Cortex of kidney (tissue), 1 donor: ENCODE results near the gene RPTOR.
"Not testable (repeated sequence)": the region's sequence is repeated elsewhere in the genome, so short reads cannot be mapped to it uniquely, and the experiment has no call there.

Experiments used
- DNase-seq: peaks from one replicate; lab custom pipeline; 2025; lab: John Stamatoyannopoulos, UW

RPTOR gene, protein sequence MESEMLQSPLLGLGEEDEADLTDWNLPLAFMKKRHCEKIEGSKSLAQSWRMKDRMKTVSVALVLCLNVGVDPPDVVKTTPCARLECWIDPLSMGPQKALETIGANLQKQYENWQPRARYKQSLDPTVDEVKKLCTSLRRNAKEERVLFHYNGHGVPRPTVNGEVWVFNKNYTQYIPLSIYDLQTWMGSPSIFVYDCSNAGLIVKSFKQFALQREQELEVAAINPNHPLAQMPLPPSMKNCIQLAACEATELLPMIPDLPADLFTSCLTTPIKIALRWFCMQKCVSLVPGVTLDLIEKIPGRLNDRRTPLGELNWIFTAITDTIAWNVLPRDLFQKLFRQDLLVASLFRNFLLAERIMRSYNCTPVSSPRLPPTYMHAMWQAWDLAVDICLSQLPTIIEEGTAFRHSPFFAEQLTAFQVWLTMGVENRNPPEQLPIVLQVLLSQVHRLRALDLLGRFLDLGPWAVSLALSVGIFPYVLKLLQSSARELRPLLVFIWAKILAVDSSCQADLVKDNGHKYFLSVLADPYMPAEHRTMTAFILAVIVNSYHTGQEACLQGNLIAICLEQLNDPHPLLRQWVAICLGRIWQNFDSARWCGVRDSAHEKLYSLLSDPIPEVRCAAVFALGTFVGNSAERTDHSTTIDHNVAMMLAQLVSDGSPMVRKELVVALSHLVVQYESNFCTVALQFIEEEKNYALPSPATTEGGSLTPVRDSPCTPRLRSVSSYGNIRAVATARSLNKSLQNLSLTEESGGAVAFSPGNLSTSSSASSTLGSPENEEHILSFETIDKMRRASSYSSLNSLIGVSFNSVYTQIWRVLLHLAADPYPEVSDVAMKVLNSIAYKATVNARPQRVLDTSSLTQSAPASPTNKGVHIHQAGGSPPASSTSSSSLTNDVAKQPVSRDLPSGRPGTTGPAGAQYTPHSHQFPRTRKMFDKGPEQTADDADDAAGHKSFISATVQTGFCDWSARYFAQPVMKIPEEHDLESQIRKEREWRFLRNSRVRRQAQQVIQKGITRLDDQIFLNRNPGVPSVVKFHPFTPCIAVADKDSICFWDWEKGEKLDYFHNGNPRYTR (N-terminal part only)

GRCh38 chr17:80544655-80545498 is at the start of gene RPTOR:
TSS of gene RPTOR (plus strand) at chr17:80544838. CDS start at chr17:80545630, 792 bp downstream.
- DNase-seq, result no peak

GRCh38 chr17:80497726-80498241 is 46.9 kb upstream of the RPTOR start:
- no peak for DNase-seq

GRCh38 chr17:80498242-80498919 is 46.3 kb upstream of the RPTOR start:
- no peak for DNase-seq

GRCh38 chr17:80498920-80499410 is 45.7 kb upstream of the RPTOR start:
- DNase-seq, result no peak

DNA sequence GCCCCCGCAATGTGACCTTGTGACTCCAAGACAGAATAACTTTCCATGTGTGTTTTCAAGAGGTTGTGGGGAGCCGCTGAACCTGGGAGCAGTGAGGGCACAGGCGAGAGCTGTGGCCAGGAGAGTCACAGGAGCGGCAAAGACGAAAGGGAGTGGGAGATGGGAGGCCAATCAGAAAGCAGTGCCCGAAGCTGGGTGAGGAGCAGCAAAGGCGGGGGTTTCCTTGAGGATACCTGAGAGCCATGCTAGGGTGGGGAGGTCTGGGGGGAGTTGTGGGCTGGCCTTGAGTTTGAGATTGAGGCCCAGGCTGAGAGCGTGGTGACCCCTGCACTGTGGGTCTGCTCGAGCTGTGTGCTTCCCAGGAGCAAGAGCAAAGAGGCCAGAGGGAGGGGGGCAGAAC is 45.1 kb upstream of the RPTOR start:
- no peak for DNase-seq

DNA sequence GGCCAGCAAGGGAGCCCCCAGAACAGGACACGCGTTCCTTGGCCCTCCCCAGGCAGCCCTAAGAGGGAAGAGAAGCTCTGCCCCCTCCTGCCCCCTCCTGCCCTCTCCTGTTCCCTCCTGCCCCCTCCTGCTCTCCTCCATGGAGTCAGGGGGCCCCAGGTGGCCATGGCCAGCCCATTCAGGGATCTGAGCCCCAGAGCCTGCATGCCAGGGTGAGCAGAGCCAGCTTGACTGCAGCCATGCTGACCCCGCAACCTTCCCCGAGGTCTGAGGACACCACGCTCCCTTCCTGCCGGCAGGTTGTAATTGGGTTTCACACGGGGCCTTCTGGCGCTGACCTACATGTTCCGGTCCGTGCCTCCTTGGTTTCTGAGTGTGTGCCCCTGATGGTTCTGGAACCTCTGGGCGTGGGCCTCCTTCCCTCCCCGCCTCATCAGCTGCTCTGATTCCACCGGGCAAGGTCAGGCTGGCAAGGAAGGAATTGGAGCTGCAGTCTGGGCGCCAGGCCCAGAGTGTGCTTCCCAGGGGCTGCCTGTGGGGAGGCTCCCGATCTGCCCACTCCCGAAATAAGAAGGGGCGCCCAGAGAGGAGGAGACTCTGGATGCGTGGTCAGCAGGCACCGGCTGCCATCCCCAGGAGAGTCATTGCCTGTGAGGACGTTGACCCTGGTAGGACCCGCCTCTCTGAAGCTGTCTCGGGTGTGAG is 44.5 kb upstream of the RPTOR start:
- no peak for DNase-seq

DNA sequence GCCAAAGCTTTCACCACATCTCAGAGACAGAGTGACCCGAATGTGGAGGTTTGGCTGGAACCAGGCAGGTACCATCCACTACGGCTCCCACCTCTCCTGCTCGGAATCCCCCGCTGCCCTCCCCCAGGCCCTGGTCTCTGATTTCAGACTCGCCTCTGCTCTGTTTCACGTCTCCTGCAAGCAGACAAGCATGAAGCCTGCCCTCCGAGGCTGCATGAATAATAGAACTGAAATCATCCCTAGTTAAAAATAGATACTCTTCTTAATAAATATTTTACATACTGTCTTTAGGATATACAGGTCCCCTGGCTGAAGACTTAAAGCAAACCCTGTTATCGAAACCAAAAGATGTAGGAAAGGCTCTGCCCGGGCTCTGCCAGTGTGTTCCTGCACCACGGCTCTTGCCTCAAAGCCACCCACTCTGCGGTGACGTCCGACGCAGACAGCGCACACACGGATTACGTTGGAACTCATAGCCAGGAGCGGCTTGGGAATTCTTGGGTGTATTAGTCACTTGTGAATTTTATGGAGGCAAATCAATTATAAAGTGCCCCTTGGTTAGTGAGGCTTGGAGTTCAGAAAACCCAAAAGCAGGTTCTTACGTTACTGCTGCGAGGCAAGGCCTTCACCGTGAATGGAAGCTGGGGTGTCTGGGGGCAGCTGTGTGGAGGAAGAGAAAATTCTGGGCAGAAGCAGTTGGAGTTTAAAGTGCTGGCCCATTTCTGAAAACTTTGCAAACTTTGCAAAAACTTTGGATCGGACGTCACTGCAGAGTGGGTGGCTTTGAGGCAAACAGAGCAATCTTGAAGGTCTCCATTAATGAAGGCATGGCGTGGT is 42.7 kb upstream of the RPTOR start:
- no peak for DNase-seq

GRCh38 chr17:80502578-80502877 is 42.1 kb upstream of the RPTOR start:
- no peak for DNase-seq

DNA sequence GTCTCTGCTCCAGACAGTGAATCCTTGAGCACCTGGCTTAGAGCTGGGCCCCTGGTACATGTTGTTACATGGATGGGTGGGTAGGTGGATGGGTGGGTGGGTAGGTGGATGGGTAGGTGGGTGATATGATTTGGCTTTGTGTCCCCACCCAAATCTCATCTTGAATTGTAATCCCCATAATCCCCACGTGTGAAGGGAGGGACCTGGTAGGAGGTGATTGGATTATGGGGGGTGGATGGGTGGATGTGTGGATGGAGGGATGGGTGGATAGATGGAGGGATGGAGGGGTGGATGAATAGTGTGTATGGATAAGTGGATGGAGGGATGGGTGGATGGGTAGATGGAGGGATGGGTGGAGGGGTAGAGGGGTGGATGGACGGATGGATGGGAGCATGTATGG is 41.6 kb upstream of the RPTOR start:
- no peak for DNase-seq

DNA sequence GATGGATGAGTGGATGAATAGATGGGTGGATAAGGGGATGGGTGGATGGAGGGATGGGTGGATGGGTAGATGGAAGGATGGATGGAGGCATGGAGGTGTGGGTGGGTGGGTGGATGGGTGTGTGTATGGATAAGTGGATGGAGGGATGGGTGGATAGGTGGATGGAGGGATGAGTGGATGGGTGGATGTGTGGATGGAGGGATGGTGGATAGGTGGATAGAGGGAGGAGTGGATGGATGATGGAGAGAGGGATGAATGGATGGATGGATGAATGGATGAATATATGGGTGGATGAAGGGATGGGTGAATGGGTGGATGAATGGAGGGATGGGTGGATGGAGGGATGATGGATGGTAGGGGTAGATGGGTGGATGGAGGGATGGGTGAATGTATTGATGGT is 40.7 kb upstream of the RPTOR start:
- DNase-seq, result no peak

GRCh38 chr17:80504686-80505413 is 39.8 kb upstream of the RPTOR start:
- no peak for DNase-seq

DNA sequence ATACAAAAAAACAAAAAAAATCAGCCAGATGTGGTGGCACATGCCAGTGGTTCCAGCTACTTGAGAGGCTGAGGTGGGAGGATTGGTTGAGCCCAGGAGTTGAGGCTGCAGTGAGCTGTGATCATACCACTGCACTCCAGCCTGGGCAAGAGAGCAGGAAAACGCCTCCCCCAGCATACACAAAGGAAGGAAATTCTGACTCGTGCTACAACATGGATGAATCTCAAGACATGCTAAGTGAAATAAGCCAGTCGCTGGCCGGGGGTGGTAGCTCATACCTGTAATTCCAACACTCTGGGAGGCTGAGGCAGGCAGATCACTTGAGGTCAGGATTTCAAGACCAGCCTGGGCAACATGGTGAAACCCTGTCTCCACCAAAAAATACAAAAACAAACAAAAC is 37.5 kb upstream of the RPTOR start:
- DNase-seq, result not testable (repeated sequence)

DNA sequence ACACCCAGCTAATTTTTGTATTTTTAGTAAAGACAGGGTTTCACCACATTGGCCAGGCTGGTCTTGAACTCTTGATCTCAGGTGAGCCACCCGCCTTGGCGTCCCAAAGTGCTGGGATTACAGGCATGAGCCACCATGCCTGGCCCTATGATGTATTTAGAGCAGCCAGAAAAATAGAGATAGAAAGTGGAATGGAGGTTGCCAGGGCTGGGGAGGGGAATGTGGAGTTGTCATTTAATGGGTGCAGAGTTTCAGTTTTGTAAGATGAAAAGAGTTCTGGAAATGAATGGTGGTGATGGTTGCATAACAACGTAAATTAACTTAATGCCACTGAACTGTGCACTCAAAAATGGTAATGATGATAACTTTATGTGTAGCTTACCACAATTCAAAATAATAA is 36.7 kb upstream of the RPTOR start:
- no peak for DNase-seq

GRCh38 chr17:80509311-80509710 is 35.3 kb upstream of the RPTOR start:
- no peak for DNase-seq

DNA sequence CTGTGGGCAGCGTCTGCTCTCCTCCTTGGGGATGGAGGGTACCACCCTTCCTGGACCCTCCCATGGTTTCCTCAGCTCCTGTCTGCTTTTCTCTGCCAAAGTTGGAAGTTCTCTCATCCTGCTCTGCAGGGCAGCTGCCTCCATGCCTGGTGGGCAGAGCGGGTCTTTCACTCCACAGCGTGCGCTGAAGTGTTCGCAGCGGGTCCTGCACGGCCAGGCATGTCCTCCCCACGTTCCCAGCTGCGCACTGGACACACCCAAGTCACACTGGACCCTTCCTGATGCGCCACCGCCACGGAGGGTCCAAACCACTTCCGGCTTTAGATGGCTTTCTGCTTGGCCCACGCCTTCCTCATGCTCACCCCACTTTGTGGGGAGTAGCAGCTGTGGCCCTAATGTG is 34.5 kb upstream of the RPTOR start:
- DNase-seq, result no peak

GRCh38 chr17:80510772-80511171 is 33.9 kb upstream of the RPTOR start:
- no peak for DNase-seq

GRCh38 chr17:80511222-80512180 is 33.1 kb upstream of the RPTOR start:
- no peak for DNase-seq

- DNase-seq, result no peak
These were observed 32.4 kb upstream of the RPTOR start for GRCh38 chr17:80512233-80512632.
